ENCODE results near the gene SPPL2A. TPM values are rescaled to one million over a fixed set of nuclear protein-coding genes. Genes with fewer than 3 reads are reported as not detected.

SPPL2A gene
- total and polyA plus RNA-seq, 9 of the 15 experiments (the other 6 are each of a cell fraction or from before 2014, with no cell fraction given) = 9.8 to 66.1 (median 38.0) TPM

GRCh38 chr15:50808728-50809127, 43.2 kb upstream of the SPPL2A start:
- Histone ChIP-seq H3K36me3 (ENCODE audit: control insufficient read depth, insufficient read depth, low read length) (no peaks in the 10 kb centered on the region), H2AFZ (ENCODE audit: low read depth, low read length) (no peak overlapping the region), H3K4me2 (ENCODE audit: insufficient read depth, low read length) (no peak overlapping the region), H3K9me1 (ENCODE audit: control insufficient read depth, insufficient read depth, low read length) (no peaks in the 10 kb centered on the region), H3K4me3 (no peak overlapping the region), H3K27me3 (ENCODE audit: control insufficient read depth in 2 of 2, insufficient read depth in 2 of 2, low read length in 2 of 2) (peaks cover 6 to 15% of the 10 kb centered on the region in 2 experiments; a peak in 4 of 5 replicates), H3K4me1 (replicated peaks in 1 of 2; ENCODE audit: control insufficient read depth in 2 of 2, insufficient read depth in 2 of 2, low read length in 2 of 2) (no peaks in the 10 kb centered on the region), H3K27ac (ENCODE audit: extremely low read depth, low read depth, low read length) (no peak overlapping the region), H3K9ac (ENCODE audit: insufficient read depth in 1 of 2, low read depth in 2 of 2, low read length in 2 of 2) (no peak overlapping the region), H3K9me3 (replicated peaks; ENCODE audit: control insufficient read depth, insufficient read depth, low read depth, low read length) (no peaks in the 10 kb centered on the region), H3K79me2 (ENCODE audit: control insufficient read depth, insufficient read depth, low read length) (no peaks in the 10 kb centered on the region), H4K20me1 (replicated peaks; ENCODE audit: control insufficient read depth, insufficient read depth, low read length) (no peaks in the 10 kb centered on the region)
- ChIA-PET CTCF (ENCODE audit: low intra/inter-chr PET ratio) (no interaction called here), POLR2A (interaction anchor here (1.0 to 3.1 kb wide), 2 partner anchors 17 to 22 kb away, joined by 3 to 10 read pairs; no protein-coding TSS in a partner anchor)
- BruUV-seq (replicated peaks) = no TSS peak
- TF ChIP-seq CC2D1A (IDR thresholded peaks at IDR 0.05) (no peak), SLC30A9 (CRISPR knock-in tag; IDR thresholded peaks at IDR 0.05) (no peak), MTA2 (IDR thresholded peaks at IDR 0.05; ENCODE audit: low read depth) (no peak), ZBTB8A (IDR thresholded peaks at IDR 0.05; ENCODE audit: partially characterized antibody) (no peak), PTRF (tag; IDR thresholded peaks at IDR 0.05) (no peak), ETV6 (IDR thresholded peaks at IDR 0.05; ENCODE audit: borderline replicate concordance in 1 of 2, low read depth in 2 of 2, low read length in 1 of 2) (no peak), ETV6 (CRISPR knock-in tag; IDR thresholded peaks at IDR 0.05; ENCODE audit: borderline replicate concordance) (no peak), ZNF12 (CRISPR knock-in tag; IDR thresholded peaks at IDR 0.05) (no peak), ZNF133 (CRISPR knock-in tag; IDR thresholded peaks at IDR 0.05) (no peak), AFF1 (IDR thresholded peaks at IDR 0.05; ENCODE audit: low read depth in 1 of 2, partially characterized antibody in 2 of 2) (no peak), PTBP1 (IDR thresholded peaks at IDR 0.05; ENCODE audit: low read depth, low read length) (no peak), ARID2 (IDR thresholded peaks at IDR 0.05) (no peak), ZNF639 (CRISPR knock-in tag; conservative IDR thresholded peaks at IDR 0.05 in 1 of 2, IDR thresholded peaks at IDR 0.05 in 1 of 2) (no peak), NFATC3 (IDR thresholded peaks at IDR 0.05) (no peak), ZMIZ1 (IDR thresholded peaks at IDR 0.05; ENCODE audit: low read depth in 2 of 2, low read length in 2 of 2) (no peak)
- DNase-seq (ENCODE audit: extremely low read depth in 1 of 4, low spot score in 3 of 4) (no peak), ATAC-seq (no peak), FAIRE-seq (no peak)
- intact Hi-C loops (cut with micrococcal nuclease) (no loop called here), in situ Hi-C loops (cut with MboI) (no loop called here)
- WGBS (ENCODE audit: insufficient coverage, low coverage, missing lambda C conversion rate) = 4% methylated on average over 5 of the region's 5 CpGs
